HG03378 (cell line): ENCODE data around the gene TAS2R39.
"Not testable (repeated sequence)": the region's sequence is repeated elsewhere in the genome, so short reads cannot be mapped to it uniquely, and the experiment has no call there.

ENCODE experiments used
- ATAC-seq: cut with Tn5 transposase; IDR thresholded peaks from one replicate; pipeline ENCODE4 v1.9.1; 2021; ENCODE audit warnings: mild to moderate bottlenecking, moderate library complexity; ENCODE audit not compliant: unreplicated experiment

The TAS2R39 gene

DNA sequence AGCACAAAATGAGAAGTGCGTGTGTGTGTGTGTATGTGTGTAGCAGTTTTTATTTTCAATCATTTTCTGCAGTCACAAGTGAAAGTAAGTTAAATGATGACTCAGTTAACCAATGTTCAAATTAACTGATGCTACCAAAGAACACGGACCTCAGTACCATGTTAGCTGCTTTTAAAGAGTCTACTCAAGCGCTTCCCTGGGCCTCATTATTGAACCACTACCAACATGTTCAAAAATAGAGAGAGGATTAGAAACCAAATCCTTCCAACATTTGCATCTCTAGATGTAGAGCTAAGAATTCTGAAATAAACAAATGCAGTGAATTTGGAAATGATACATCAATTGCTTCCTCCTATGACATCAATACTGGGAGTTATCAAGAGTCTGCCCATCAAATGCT, at the start of gene TAS2R39:
TSS of gene TAS2R39 (plus strand) at position 396 of the 400 bp plus-strand sequence. CDS start at position 396, 0 bp downstream.
- ATAC-seq: no peak

- no peak for ATAC-seq
These were observed 36.1 kb upstream of the TAS2R39 start for GRCh38 chr7:143147070-143147469.

- ATAC-seq: no peak
These were observed 35.2 kb upstream of the TAS2R39 start for GRCh38 chr7:143148050-143148449.

- ATAC-seq: no peak
These were observed 34.6 kb upstream of the TAS2R39 start for GRCh38 chr7:143148651-143149050.

DNA sequence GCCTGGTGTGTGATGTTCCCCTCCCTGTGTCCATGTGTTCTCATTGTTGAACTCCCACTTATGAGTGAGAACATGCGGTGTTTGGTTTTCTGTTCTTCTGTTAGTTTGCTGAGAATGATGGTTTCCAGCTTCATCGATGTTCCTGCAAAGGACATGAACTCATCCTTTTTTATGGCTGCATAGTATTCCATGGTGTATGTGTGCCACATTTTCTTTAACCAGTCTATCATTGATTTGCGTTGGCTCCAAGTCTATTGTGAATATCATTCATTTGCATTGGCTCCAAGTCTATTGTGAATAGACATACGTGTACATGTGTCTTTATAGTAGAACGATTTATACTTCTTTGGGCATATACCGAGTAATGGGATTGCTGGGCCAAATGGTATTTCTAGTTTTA, 32.5 kb upstream of the TAS2R39 start:
- ATAC-seq: not testable (repeated sequence)

DNA sequence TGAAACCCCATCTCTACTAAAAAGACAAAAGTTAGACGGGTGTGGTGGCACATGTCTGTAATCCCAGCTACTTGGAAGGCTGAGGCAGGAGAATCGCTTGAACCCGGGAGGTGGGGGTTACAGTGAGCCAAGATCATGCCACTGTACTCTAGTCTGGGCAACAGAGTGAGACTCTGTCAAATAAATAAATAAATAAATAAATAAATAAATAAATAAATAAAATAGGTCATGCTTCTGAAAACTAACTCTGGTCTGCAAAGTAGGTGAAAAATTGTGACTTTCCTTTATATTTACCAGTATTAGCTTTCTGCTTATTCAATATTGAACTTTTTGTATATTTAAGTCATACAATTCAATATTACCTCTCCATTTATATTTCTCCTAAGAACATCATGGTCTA, 24.6 kb upstream of the TAS2R39 start:
- ATAC-seq: not testable (repeated sequence)

- no peak for ATAC-seq
These were observed 11.5 kb upstream of the TAS2R39 start for GRCh38 chr7:143171697-143172096.

DNA sequence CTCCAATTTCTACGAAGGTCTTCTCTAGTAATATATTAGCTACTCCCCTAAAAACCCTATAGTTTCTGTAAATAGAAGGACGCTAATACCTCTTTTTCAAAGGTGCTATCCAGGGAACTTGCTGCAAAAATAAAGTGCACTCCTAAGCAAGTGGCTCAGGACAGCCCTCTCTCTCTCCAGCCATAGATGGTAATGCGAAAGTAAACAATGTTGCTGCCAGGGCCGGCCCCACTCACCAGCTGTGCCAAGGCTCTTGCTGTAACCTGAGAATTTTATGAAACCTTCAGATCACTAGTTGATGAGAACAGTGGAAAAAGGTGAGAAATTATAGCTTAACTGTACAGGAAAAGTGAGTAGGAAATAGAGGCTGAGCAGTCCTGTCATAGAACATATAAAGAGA, 10.9 kb upstream of the TAS2R39 start:
- ATAC-seq: no peak

DNA sequence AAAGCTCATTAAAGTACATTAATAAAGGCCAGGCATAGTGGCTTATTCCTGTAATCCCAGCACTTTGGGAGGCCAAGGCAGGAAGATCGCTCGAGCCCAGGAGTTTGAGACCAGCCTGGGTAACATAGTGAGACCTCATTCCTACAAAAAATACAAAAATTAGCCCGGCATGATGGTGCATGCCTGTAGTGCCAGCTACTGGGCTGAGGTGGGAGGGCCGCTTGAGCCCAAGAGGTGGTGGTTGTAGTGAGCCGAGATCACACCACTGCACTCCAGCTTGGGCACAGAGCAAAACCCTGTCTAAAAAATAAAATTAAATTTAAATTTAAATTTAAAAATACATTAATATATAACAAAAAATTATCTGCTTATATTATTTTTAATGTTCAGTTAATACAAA, 7.1 kb upstream of the TAS2R39 start:
- ATAC-seq: no peak

DNA sequence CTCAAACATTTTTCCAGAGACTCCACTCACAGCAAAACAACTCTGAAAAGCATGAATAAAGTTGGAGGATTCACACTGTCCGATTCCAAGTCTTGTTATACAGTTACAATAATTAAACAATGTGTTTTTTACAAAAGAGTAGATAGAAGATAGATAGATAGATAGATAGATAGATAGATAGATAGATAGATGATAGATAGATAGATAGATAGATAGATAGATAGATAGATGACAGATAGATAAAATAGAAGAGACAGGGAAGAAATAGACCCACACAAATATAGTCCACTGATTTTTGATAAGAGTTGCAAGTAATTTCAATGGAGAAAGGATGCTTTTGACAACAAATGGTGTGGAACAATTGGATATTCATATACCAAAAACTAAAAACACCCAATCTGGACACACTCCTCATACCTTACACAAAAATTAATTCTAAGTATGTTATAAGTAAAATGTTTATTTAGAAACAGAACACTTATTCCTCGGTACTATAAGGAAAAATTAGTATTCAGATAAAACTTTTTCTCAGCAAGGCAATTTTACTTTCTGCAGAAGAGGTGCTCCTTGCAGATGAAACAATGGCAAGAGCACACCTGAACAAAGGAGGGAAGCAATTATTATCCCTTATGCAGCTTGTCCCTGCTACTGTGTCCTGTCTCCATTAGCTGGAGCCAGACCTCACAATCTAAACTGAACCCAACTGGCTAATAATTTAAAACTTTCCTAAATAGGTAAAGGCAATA, 5.7 kb upstream of the TAS2R39 start:
- ATAC-seq: no peak

DNA sequence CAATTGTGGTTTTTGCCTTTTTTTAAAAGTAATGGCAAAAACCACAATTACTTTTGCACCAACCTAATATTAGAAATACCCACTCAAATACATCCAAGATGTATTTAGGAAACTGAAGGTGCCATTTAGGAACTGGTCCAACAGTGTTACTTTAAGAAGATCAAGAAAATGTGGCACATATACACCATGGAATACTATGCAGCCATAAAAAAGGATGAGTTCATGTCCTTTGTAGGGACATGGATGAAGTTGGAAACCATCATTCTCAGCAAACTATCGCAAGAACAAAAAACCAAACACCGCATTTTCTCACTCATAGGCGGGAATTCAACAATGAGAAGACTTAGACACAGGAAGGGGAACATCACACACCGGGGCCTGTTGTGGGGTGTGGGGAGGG, 2.4 kb upstream of the TAS2R39 start:
- ATAC-seq: not testable (repeated sequence)

DNA sequence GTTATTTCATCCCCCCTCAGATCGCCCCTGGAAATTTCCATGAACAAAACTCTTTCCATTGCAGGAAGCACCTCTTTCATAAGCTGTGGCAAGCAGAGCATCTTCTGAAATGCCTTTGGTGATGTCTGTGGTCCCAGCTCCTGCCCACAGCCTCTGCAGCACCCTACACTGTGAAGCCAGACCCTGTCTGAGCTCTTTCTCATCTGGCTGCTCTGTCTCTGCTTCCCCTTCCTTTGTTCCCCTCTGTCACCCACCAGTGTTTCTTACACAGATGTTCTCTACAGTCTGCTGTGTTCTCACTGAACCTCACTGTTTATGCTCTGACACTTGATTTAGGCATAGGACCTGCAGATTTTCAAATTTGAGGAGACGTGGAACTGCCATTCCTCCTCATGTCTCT, 1.9 kb upstream of the TAS2R39 start:
- ATAC-seq: no peak

- ATAC-seq: no peak
These were observed 2.3 kb downstream of the TAS2R39 start for GRCh38 chr7:143185551-143185950.

- no peak for ATAC-seq
These were observed 5.8 kb downstream of the TAS2R39 start for GRCh38 chr7:143188994-143189393.

GRCh38 chr7:143193880-143194279, 10.7 kb downstream of the TAS2R39 start:
- ATAC-seq: no peak

- ATAC-seq: peak; percentile 67
These were observed 15.8 kb downstream of the TAS2R39 start for GRCh38 chr7:143199040-143199439.

- ATAC-seq: no peak
These were observed 18.9 kb downstream of the TAS2R39 start for GRCh38 chr7:143202161-143202560.

- no peak for ATAC-seq
These were observed 20.2 kb downstream of the TAS2R39 start for GRCh38 chr7:143203386-143203785.

DNA sequence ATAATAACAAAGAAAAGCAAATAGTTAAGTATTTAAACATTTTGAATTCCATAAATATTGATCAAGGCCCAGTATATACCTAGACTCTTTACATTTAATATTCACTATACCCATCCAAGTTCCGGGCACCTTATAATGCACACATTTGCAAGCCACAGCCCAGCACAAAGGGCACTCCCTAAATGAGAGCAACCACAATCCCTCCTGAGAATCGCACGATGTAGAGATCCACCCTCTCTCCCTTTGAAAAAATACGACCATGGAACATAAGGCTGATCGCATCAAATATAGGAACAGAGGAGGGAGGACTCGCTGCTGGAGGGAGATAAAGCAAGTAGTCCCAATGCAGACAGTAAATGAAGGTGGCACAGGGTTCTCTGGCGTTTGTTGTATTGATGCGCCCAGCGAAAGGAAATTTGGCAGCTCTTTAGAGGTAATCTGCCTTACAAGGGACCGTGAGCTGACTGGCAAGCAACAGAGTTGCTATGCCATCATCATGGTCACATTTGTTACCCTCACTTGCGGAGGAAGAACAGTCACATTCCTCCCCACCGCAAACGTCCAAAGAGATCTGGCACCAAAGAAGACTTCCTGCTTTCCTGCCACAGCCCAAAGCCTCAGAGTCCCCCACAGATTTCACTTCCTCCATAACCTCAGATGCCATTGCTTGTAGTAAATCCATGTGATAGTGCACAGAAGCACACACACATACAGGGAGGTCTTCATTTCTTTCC, 22.5 kb downstream of the TAS2R39 start:
- ATAC-seq: peak; percentile 94

DNA sequence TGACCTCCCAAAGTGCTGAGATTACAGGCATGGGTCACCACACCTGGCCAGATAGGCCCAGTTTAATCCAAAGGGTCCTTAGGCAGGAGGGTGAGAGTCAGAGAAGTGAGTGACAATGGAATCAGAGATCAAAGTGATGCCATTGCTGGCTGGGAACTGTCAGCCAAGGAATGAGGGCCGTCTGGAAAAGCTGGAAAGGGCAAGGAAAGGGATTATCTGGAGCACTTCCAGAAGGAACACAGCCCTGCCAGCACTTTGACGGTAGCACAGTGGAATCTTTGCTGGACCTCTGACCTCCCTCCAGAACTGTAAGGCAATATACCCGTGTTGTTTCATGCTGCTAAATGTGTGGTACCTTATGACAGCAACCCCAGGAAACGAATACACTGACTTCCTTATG, 27.3 kb downstream of the TAS2R39 start:
- no peak for ATAC-seq

GRCh38 chr7:143213478-143213877, 30.3 kb downstream of the TAS2R39 start:
- ATAC-seq: not testable (repeated sequence)
